Skin of body (tissue), 2 donors: ENCODE results near the gene PSMB7. TPM values are rescaled to one million over a fixed set of nuclear protein-coding genes. Genes with fewer than 3 reads are reported as not detected.

Experiments
- DNase-seq: peaks from one replicate; lab custom pipeline; 2025; lab: John Stamatoyannopoulos, UW
- total RNA-seq: library from RNA; depleted of rRNA; stranded (reverse); fragments of >200 nt; gene quantifications from one replicate; pipeline ENCODE4 v1.2.3, GENCODE V29; 2014

PSMB7 gene
- 153 TPM for total RNA-seq

DNA sequence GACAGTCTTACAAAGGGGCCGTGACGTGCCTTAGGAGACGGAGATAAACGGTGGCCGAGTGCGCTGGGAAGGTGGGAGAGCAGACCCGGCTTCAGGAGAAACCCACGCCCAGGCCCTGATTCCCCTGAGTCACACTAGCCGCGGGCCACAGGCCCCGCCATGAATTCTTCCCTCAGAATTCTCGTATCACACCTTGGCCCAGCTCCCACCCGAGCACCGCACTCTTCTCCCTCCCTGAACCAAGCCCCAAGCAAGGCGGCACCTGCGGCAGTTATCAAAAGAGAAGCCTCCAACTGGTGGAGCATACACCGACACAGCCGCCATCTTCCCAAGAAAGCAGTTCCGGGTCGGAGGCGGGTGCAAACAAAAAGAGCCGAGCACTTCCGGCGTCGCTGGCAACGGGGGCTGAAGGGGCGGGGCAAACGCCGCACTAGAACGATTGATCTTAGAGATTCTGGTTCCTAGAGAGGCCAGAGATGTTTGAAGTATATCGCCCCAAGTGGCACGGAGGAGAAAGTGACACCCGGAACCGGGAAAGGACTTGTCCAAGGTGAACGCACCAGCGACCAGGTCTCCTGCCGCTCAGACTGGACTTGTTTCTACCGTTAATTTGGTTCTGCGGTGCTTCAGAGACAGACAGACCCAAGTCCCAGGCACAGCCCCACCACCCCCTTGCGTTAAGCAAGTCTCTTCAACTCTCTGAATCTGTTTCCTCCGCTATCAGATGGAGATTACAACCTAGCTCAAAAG lies at the start of gene PSMB7:
Gene PSMB7 (minus strand): TSS at position 341 of the 750 bp plus-strand sequence. CDS start 17 bp downstream, at position 324.
- DNase-seq, result peak; percentile 96

DNA sequence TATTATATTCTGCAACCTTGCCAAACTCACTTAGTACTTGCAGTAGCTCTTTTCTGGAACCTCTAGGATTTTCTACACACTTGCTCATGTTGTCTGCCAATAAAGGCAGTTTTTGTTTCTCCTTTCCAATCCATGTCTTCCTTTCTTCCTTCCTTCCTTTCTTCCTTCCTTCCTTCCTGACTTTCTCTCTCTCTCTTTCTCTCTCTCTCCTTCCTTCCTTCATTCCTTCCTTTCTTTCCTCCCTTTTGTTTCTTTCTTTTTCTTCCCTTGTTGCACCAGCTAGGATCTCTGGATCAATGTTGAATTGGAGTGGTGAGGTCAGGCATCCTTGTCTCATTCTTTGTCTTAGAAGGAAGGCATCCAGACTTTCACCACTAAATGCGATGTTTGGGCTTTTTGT lies 47.5 kb upstream of the PSMB7 start:
- DNase-seq, result no peak

DNA sequence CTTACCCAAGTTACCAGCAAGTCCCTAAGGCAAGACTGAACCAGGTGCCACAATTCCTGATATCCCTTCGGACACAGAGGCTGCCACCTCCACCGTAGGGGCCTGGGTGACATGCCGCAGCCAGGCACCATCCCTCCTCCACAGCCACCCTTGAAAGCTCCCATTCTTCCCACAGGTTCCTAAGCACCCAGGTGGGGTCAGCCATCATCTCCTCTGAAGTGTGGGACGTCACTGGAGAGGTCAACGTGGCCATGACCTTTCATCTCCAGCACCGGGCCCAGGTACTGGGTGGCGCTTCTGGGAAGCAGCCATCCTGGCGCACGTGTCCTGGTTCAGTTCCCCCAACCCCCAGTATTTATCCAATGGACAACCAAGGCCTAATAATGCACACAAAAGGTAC lies 43.2 kb upstream of the PSMB7 start:
- no peak for DNase-seq

DNA sequence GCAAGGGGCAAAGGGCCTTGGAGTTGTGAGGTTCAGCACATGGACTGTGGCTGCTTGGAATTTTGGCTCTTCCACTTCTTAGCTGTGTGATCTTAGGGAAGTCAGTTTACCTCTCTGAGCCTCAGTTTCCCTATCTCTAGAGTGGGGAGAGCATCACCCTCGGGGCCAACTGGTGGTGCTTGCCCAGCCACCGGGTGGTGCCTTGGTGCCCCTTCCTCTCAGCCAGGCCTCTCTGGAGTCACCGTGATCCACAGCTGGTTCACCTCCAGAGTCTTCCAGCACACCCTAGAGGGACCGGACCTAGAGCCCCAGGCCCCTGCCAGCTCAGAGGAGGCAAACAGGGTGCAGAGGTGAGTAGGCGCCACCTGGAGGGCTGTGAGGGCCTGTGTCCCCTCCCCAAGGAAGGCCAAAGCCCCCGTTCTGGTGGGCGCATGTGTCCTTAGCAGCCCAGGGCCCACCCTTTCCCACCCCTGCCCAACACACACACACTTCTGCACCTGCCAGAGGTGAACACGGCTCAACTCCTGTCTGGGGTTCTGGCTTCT lies 42.7 kb upstream of the PSMB7 start:
- DNase-seq, result no peak

DNA sequence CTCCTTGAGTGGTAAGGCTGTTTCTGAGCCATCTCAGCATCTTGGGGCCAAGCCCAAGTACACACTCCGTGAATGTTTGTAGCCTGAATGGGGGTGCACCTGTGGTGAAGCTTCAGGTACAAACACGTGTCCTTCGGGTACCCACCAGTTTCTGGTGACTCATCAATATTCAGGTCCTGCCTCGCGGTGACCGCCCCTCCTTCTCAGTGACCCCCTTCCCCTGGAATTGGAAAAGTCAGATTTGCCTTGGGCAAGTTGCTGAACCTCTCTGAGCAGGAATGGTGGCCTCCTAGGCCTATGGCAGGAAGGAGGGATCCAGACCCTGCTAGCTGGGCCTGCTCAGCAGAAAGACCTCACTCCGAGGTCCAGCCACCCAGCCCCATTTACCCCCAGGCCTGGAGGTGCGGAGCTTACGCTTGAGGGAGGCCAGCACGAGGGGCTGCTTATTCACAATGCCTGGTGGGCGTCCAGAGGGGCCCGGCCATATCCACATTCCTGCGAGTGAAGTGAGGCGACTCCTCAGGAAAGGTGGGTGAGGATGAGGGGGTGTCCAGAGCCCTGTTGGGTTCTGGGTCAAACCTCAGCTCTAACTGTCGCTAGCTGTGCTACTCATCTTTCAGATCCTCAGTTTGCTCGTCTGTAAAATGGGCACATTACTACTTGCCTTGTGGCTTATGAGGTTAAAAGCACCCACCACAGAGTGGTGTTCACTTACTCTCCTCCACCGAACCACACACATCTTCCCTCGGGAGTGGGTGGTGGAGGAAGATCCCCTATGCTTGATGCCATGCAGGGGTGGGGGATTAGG lies 42.0 kb upstream of the PSMB7 start:
- no peak for DNase-seq

DNA sequence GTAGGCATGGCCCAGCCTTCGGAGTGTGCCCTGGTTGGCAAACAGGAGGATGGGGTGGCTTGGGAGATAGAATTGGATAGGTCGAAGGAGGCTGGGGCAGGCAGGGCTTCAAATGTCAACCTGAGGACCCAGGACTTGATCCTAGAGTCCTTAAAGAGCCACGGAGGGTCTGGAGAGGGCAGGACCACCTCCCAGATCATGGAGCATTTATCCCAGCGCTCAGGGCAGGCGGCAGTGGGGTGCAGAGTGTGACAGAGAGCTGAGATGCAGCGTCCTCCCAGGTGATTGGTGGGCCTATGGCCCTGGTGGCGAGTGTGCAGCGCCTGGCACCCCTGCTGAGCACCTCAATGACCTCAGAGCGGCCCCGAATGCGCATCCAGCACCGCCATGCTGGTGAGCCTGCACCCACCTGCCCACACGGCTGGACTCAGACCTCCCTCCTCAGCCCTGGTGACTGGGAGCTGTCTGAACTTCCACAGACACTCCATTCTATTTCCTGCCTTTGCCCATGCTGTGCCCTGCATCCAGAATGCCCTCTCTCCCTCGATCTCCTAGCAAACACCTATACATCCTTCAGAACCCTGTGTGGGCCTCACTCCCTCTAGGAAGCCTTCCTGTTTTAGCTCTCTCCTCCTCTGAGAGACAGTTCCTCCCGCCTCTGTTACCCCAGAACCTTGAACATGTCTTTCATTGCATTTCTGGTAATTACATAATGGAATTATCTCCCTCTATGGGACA lies 41.3 kb upstream of the PSMB7 start:
- DNase-seq, result no peak

DNA sequence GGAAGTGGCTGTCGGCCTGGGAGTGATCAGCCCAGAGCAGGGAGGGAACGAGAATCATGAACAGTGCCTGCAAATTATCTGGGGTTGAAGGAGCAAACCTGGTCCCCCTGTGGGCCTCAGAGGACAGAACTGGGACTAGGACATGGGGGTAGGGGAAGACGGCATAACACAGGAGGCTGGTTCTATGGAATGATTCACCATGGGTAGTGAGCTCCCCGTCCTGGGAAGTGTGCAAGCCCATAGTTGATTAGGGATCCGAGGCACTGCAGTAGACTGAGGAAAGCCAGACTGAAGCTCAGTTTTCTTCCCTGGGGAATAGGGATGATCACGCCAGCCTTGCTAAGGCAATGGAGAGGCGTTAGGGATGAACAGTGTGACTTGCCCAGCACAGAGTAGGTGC lies 40.6 kb upstream of the PSMB7 start:
- no peak for DNase-seq

DNA sequence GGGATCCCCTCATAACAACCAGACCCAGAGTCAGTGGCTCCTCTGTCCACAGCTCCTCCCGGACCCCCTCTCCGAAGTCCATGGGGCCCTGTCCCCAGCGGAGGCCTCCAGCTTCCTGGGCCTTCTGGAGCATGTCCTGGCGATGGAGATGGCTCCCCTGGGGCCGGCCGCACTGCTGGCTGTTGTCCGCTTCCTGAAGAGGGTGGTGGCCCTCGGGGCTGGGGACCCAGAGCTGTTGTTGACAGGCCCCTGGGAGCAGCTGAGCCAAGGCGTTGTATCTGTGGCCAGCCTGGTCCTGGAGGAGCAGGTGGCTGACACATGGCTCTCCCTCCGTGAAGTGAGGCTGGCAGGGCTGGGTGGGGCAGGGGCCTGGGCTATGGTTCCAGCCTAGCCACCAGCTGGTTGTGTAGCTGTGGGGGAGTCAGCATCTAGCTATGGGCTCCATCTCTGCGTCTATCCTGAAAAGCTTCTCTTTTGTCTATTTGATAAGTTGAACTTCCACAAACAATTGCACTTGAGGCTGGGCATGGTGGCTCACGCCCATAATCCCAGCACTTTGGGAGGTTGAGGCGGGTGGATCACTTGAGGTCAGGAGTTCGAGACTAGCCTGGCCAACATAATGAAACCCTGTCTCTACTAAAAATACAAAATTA lies 39.7 kb upstream of the PSMB7 start:
- no peak for DNase-seq

DNA sequence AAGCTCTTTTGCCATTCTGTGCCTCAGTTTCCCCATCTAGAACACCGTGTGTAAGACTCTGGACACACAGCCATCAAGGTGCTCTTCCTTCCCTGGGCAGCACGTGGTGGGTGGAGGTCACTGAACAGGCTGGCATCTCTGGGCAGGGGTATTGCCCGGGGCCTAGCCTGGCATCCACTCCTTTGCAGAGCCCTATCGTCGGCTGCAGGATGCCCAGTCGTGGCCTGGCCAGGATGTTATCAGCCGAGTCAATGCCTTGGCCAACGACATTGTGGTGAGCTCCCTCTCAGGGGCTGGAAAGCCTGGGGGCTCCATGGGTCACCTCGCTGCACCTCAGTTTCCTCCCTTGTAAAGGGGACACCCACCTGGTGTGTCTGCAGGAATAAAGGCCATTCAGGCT lies 39.1 kb upstream of the PSMB7 start:
- no peak for DNase-seq

DNA sequence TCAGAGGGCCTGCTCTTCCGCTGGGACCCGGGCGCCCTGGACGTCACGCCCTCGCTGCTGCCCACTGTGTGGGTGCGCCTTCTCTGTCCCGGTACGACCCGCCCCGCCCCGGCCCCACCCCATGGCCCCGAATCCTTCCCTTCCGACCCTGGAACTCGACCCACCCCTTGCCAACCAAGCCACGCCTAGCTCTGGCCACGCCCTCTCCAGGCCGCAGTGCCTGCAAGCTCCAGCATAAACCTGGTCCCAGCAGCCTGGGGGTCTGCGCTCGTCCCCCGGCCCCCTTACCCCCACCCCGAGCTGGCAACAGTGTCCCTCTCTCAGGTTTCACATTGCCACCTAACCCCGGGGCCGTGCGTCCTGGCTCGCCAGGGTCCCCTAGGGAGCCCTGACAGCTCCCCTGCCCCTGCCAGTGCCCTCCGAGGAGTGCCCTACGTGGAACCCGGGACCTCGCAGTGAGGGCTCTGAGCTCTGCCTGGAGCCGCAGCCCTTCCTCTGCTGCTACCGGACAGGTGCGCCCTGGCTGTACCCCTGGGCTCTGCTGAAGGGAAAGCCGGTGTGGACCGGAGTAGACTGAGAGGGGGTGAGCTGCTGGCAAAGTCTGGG lies 38.4 kb upstream of the PSMB7 start:
- DNase-seq, result no peak

DNA sequence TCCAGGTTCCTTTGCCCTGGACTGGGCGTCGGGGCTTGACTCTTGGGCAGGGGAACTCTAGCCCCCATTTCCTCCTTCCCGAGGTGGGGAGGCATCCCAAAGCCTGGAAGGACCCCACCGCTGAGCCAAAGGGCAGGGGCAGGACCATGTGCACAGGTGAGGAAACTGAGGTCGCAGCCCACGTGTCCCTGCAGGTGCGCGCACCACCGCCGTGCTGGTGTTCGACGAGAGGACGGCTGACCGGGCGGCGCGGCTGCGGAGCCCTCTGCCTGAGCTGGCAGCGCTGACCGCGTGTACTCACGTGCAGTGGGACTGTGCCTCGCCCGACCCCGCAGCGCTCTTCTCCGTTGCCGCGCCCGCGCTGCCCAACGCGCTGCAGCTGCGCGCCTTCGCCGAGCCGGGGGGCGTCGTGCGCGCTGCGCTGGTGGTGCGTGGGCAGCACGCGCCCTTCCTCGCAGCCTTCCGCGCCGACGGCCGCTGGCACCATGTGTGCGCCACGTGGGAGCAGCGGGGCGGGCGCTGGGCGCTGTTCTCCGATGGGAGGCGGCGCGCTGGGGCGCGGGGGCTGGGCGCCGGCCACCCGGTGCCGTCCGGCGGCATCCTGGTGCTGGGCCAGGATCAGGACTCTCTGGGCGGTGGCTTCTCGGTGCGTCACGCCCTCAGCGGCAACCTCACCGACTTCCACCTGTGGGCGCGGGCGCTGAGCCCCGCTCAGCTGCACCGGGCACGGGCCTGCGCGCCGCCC lies 37.8 kb upstream of the PSMB7 start:
- DNase-seq, result no peak

DNA sequence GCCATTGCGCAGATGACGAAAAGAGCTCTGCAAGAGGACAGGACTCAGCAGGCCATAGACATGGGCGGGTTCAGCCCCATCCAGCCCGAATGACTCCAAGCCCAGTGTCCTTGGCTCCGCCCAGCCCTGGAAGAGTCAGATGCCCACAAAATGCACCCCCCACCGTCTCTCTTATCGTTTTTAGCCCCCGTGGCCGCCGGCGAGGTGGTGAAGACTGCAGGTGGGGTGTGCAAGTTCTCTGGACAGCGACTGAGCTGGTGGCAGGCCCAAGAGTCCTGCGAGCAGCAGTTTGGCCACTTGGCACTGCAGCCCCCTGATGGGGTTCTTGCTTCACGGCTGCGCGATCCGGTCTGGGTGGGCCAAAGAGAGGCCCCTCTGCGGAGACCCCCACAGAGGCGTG lies 37.1 kb upstream of the PSMB7 start:
- DNase-seq, result no peak

DNA sequence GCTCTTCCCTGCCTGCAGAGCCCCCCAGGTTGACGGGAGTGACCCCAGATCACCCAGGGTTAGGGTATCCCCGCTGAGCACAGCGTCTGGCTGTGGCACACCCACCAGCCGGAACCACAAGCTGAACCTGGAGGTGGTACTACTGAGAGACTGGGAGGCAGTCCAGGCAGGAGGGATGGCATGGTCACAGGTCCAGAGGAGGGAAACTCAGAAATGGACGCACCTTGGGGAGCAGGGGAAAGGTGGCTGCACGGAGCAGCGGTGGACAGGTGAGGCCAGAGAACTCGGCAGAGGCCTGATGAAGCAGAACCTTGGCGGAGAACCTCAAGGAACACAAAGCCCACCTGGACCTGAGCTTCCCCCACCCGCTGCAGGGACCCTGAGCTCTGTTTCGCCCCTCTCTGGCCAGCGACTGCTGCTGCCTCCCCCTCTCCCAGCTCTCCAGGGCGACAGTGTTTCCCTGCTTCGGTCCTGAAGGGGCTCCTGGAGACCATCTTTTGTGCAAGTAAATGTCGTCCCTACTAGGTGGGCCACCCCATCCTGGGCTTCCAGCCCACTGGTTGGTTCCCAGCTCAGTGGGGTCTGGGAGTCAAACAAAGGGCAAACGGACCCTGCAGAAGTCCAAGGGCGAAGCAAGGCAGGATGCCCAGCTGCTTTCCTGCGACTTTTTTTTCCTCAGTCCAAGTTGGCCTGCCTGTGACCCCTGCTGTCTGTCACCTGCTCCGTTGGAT lies 35.9 kb upstream of the PSMB7 start:
- DNase-seq, result no peak

DNA sequence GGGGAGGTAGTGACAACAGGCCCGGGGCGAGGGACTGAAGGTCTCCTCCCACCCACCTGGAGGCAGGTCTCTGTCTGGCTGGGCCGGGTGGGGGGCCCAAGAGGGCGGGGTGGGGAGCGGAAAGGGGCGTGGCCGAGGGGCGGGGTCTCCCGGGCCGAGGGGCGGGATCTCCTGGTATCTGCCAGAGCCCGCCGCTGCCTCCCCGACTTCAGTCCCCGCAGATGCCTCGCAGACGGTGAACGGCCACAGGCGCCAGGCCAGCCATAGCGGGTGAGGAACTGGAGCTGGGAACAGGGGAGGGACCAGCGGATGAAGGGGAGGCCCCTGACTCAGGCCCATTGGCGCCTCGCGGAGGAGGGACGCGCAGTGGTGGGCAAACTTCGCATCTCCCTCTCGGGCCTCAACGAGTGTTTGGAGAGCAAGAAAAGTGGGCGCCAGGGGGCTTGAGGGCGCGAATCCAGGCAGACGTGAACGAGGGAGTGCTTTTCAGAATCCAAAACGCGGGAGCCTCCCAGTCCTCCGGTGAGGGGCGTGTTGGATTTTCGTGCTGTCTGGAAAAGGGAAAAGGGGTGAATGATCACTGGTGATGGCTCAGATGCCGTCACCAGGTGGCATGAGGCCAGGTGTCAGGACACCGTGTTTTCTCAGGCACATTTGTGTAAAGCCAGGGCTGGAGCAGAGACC lies 35.1 kb upstream of the PSMB7 start, which contains the start of gene ADGRD2:
Gene ADGRD2 (plus strand): TSS at position 211 of the 684 bp plus-strand sequence. CDS start 1,216 bp downstream, outside the sequence.
- no peak for DNase-seq

DNA sequence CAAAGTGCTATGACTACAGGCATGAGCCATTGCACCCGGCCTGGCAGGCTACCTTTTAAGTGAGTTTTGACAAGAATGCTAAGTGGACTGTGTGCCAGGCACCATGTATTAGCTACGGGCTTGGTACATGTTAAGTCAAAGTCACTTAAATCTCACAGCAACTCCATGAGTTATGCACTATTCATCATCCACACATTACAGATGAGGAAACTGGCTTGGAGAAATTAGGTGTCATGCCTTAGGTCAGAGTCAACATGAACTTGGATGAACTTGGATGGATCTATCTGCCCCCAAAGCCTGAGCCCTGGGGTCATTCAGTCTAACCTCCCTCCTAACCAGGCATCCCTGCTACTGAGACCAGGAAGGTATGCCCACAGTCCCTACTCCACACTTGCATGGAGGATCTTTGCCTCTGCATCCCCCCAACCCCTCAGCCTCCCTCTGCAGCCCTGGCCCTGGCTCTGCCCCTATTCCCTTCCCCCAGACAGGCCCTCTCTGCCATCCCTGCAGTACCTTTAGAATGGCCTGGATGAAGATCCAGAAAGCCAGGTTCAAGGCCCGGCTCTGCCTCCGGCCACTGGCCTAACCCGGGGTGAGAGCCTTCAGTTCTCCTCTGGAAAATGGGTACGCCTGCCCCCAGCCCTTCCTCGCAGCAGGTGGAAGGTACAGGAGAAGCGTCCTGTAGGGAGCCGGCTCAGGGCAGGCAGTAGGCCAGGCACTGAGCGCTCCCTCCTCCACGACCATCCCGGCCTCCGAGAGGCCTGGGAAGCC lies 34.3 kb upstream of the PSMB7 start:
- DNase-seq, result no peak

DNA sequence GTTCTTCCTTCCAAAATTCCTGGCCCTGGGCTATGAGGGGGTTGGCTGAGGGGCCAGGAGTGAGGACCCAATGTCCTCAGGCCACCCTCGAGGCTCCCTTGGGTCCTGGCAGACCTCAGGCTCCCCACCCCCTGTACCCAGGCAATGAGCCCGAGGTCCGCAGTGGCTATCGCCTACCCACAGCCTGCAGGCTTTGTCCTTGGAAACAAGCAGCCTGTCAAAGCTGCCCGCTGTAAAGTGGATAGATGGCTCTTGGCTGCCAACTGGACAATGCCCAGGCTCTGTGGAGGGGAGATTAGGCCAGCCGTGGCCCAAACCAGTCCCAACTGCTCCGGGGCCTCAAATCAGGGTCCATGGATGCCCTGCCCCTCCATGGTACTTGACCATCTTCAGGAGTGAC lies 32.8 kb upstream of the PSMB7 start:
- no peak for DNase-seq

DNA sequence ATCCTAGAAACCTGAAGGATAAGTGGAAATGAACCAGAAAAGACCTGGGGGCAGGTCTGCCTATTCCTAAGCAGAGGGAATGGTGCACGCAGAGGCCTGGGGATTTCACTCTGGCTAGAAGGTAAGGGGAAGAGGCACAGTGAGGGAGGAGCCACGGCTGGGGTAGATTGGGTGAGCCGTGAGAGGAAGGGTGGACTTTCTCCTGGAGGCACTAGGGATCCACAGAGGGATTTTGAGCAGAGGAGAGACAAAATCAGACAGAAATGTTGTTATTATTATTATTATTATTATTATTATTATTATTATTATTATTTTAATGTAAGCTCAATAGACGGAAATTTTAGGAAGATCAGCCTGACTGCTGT lies 32.0 kb upstream of the PSMB7 start:
- no peak for DNase-seq

DNA sequence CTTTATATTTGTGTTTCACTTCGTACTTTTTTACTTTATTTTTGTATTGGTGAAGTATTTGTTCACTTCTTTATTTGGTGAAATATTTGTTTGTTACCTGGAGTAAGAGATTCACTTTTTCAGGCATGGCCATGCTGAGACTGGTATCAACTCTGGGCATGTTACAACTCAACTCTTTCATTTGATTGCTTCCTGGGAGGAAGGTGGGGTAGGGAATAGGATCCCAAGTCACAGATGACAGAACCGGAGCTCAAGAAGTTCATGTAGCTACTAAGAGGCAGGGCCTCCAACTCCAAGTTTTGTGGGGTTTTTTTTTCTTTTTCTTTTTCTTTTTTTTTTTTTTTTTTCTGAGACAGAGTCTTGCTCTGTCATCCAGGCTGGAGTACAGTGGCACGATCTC lies 28.9 kb upstream of the PSMB7 start:
- DNase-seq, result no peak
